HepG2 (cell line): Measurements from ENCODE around the gene ITGAE. TPM values are rescaled to one million over a fixed set of nuclear protein-coding genes. Genes with fewer than 3 reads are reported as not detected.
A peak's percentile ranks its signal among the peaks of the same experiment; 100 is the strongest.

Source experiments
- AKNA ChIP-seq: sonication (generic); formaldehyde crosslinking; IDR thresholded peaks from 2 replicates; pipeline ENCODE4 v1.4.0; 2020; ENCODE audit warnings: missing genetic modification reagents, borderline replicate concordance
- CCDC6 ChIP-seq: sonication (generic); formaldehyde crosslinking; IDR thresholded peaks from 2 replicates; pipeline ENCODE4 v1.8.1; 2022; ENCODE audit warnings: mild to moderate bottlenecking, missing genetic modification reagents, moderate library complexity
- CSRNP2 ChIP-seq: sonication (generic); formaldehyde crosslinking; conservative IDR thresholded peaks from 2 replicates; pipeline ENCODE4 v1.8.0; 2022; ENCODE audit warnings: low read depth, missing genetic modification reagents
- DMAP1 ChIP-seq: IDR thresholded peaks from 2 replicates; pipeline ENCODE4 v1.6.1; 2016
- GTF3A ChIP-seq: sonication (generic); formaldehyde crosslinking; conservative IDR thresholded peaks from 2 replicates; pipeline ENCODE4 v1.4.0; 2020; ENCODE audit warnings: mild to moderate bottlenecking, missing genetic modification reagents
- HMG20B ChIP-seq: conservative IDR thresholded peaks from 2 replicates; pipeline ENCODE4 v1.6.1; 2016; ENCODE audit warnings: missing genetic modification reagents, missing compliant biosample characterization
- HNRNPK ChIP-seq: fragments of 200-400 bp; formaldehyde crosslinking; IDR thresholded peaks from 2 replicates; pipeline ENCODE4 v1.6.1; 2018; ENCODE audit warnings: low read length, low read depth, moderate library complexity, mild to moderate bottlenecking; ENCODE audit not compliant: poor library complexity, severe bottlenecking
- MTA3 ChIP-seq: sonication (generic); formaldehyde crosslinking; IDR thresholded peaks from 2 replicates; pipeline ENCODE4 v1.4.0; 2020; ENCODE audit warnings: missing genetic modification reagents
- NFYC ChIP-seq: IDR thresholded peaks from 2 replicates; pipeline ENCODE4 v1.6.1; 2016; ENCODE audit warnings: missing genetic modification reagents, missing compliant biosample characterization
- ZHX1 ChIP-seq: sonication (generic); formaldehyde crosslinking; IDR thresholded peaks from 2 replicates; pipeline ENCODE4 v1.8.1; 2022; ENCODE audit warnings: low read depth, mild to moderate bottlenecking, missing genetic modification reagents
- ZNF10 ChIP-seq: sonication (generic); formaldehyde crosslinking; IDR thresholded peaks from 2 replicates; pipeline ENCODE4 v1.4.0; 2020; ENCODE audit warnings: mild to moderate bottlenecking, low read depth, missing genetic modification reagents, borderline replicate concordance
- ZNF619 ChIP-seq: sonication (generic); formaldehyde crosslinking; IDR thresholded peaks from 2 replicates; pipeline ENCODE4 v1.4.0; 2020; ENCODE audit warnings: mild to moderate bottlenecking, missing genetic modification reagents
- ZNF781 ChIP-seq: sonication (generic); formaldehyde crosslinking; IDR thresholded peaks from 2 replicates; pipeline ENCODE4 v1.5.1; 2020; ENCODE audit warnings: borderline replicate concordance, mild to moderate bottlenecking, missing genetic modification reagents; ENCODE audit errors: not compliant biosample characterization
- ZSCAN31 ChIP-seq: sonication (generic); formaldehyde crosslinking; IDR thresholded peaks from 2 replicates; pipeline ENCODE4 v1.5.0; 2020; ENCODE audit warnings: low read depth, mild to moderate bottlenecking, missing genetic modification reagents
- polyA plus RNA-seq, 8 experiments: library from polyadenylated mRNA; depleted of rRNA in 3 of 8; stranded (reverse) in 7 of 8; unstranded in 1 of 8; fragments of >200 nt; fragmentation: Illumina TruSeq in 4 of 8; extraction: Trizol in 4 of 8; gene quantifications; 2 replicates each; pipeline versions ENCODE4 v1.2.1 to v1.2.3, GENCODE V29; 2011 to 2016; ENCODE audit warnings: low read depth in 4 of 8, missing spikeins in 1 of 8, mixed read lengths in 1 of 8; ENCODE audit not compliant: insufficient read depth in 1 of 8
- total RNA-seq, 5 experiments: library from RNA; depleted of rRNA; stranded (reverse); fragments of >200 nt; fragmentation: Illumina TruSeq; extraction: Trizol; gene quantifications; 2 replicates each; pipeline ENCODE4 v1.2.3, GENCODE V29; 2016; ENCODE audit warnings: low read depth in 1 of 5

ITGAE gene
- total and polyA plus RNA-seq, 2 of the 13 experiments (the other 11 are each of a cell fraction or from before 2014, with no cell fraction given): 42.3 to 49.0 TPM

DNA sequence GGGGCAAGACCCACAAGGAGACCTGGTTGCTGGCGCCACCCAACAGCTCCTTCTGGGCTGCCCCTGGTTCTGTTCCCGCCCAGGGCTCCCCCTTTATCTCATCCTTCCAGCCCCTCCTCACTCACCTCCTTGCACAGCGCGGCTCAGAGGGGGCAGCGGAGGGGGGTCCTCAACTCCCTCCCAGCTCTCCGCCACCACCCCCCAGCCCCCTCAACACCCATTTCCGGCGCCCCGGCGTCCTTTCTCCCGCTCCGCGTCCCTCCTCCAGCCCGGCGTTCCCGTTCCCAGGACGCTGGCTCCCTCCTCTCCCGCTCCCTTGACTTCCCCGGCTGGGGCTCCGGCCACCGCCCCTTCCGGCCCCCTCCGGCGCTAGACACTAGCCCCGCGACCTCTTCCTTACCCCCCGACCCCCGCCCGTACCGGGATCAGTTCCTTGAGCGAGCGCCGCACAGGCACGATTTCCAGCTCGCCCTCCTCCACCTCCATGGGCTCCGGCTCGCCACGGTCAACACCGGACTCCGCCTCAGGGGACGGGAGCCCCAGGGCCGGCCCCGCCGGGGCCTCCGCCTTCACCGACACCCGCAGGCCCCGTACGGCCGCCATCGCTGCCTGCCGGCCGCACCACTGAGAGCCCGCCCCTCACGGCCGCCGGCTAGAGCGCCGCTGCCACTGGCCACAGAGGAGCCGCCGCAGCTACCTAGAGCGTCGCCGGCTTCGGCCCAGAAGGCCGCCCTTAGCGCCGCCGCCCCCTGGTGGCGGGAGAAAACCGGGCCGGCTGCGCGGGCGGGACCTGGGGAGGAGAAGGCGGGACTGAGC lies 44.8 kb upstream of the ITGAE start, which contains the start of gene NCBP3 (continued):
- TF ChIP-seq AKNA (no peak), CSRNP2 (CRISPR knock-in tag) (no peak), ZSCAN31 (peak; percentile 71; the same call in 1 of the 2 replicates), ZNF619 (CRISPR knock-in tag) (peak; percentile 35; the same call in 1 of the 2 replicates), HNRNPK (peak; percentile 91), ZHX1 (CRISPR knock-in tag) (peak; percentile 81; the same call in 1 of the 2 replicates), GTF3A (no peak; the same call in 1 of the 2 replicates), MTA3 (CRISPR knock-in tag) (no peak), CCDC6 (CRISPR knock-in tag) (peak; percentile 81), DMAP1 (CRISPR knock-in tag) (peak; percentile 70; the same call in 1 of the 2 replicates), ZNF10 (no peak), ZNF781 (no peak), NFYC (CRISPR knock-in tag) (0 out of 2 replicates have a peak, but pooled peaks have one; percentile 20), HMG20B (CRISPR knock-in tag) (no peak)
